HepG2 (cell line): ENCODE data around the gene ZNF511. TPM values are rescaled to one million over a fixed set of nuclear protein-coding genes. Genes with fewer than 3 reads are reported as not detected.

Experiments
- ATAC-seq: fragments of 200-7000 bp; cut with Tn5 transposase; 3 replicates; pipeline ENCODE4 v1.9.1; 2020; ENCODE audit warnings: mild to moderate bottlenecking, moderate library complexity
- BruUV-seq: library from RNA; stranded (reverse); fragments of 400-500 nt; replicated peaks from 2 replicates; lab custom pipeline; 2021; lab: Mats Ljungman, UMichigan
- CTCF ChIA-PET: fragments of 300-600 bp; formaldehyde crosslinking; extraction: SDS; loops from one replicate; lab custom pipeline; 2021; ENCODE audit warnings: low total read pairs, inconsistent platforms, low intra/inter-chr PET ratio; lab: Yijun Ruan, JAX
- POLR2A ChIA-PET: fragments of 350-600 bp; sonication (Branson Sonifier 250); formaldehyde crosslinking; loops from one replicate; lab custom pipeline; 2020; ENCODE audit warnings: antibody characterized with exemption, inconsistent platforms; lab: Yijun Ruan, JAX
- DNase-seq: peaks from one replicate; pipeline ENCODE4 v3.0.0-alpha.2; 2015; ENCODE audit warnings: low spot score
- FAIRE-seq: peaks from 3 replicates; lab custom pipeline; 2011; peaks lifted over from hg19 to GRCh38; lab: Jason Lieb, UNC
- H2AFZ ChIP-seq: one replicate; pipeline ENCODE4 v1.6.1; 2011; ENCODE audit warnings: low read length, inconsistent platforms
- H3K27ac ChIP-seq: fragments of 300-600 bp; 3 replicates; pipeline ENCODE4 v1.8.0; 2011; ENCODE audit warnings: mixed run types, mild to moderate bottlenecking, mixed read lengths, low read length, inconsistent platforms; ENCODE audit not compliant: insufficient read depth; ENCODE audit errors: extremely low read length
- H3K27me3 ChIP-seq, 2 experiments: fragments of 200-600 bp in 1 of 2; 2 replicates in 1 of 2; 3 replicates in 1 of 2; pipeline versions ENCODE4 v1.6.0 to v1.8.0; 2011; ENCODE audit warnings: low read length in 2 of 2, mild to moderate bottlenecking in 2 of 2, moderate library complexity in 2 of 2, inconsistent platforms in 1 of 2; ENCODE audit not compliant: insufficient read depth in 2 of 2, control insufficient read depth in 1 of 2
- H3K36me3 ChIP-seq, 2 experiments: fragments of 200-600 bp in 1 of 2; replicated peaks in 1 of 2; 2 replicates in 1 of 2; 3 replicates in 1 of 2; pipeline versions ENCODE4 v1.5.1 to v1.8.0; 2011; ENCODE audit warnings: low read length in 2 of 2, inconsistent platforms in 1 of 2; ENCODE audit not compliant: insufficient read depth in 2 of 2, control insufficient read depth in 1 of 2
- H3K4me1 ChIP-seq: 2 replicates; pipeline ENCODE4 v1.5.1; 2012; ENCODE audit warnings: low read length, inconsistent platforms; ENCODE audit not compliant: insufficient read depth
- H3K4me2 ChIP-seq: 2 replicates; pipeline ENCODE4 v1.6.0; 2011; ENCODE audit warnings: low read depth, low read length, inconsistent platforms
- H3K4me3 ChIP-seq, 3 experiments: fragments of 200-600 bp in 1 of 3; sonication (generic), shearing (Covaris generic) in 1 of 3; replicated peaks in 1 of 3; 2 replicates each; pipeline ENCODE4 v1.5.1; 2011 to 2016; ENCODE audit warnings: low read length in 3 of 3, inconsistent platforms in 2 of 3, low read depth in 2 of 3, mild to moderate bottlenecking in 2 of 3, control low read depth in 1 of 3, mixed read lengths in 1 of 3; ENCODE audit not compliant: insufficient read depth in 1 of 3
- H3K79me2 ChIP-seq: one replicate; pipeline ENCODE4 v1.6.1; 2011; ENCODE audit warnings: low read length, inconsistent platforms; ENCODE audit not compliant: insufficient read depth
- H3K9ac ChIP-seq: 2 replicates; pipeline ENCODE4 v1.6.0; 2011; ENCODE audit warnings: mild to moderate bottlenecking, low read depth, low read length, inconsistent platforms; ENCODE audit not compliant: insufficient read depth
- H3K9me3 ChIP-seq: 2 replicates; pipeline ENCODE4 v1.5.1; 2012; ENCODE audit warnings: mild to moderate bottlenecking, low read length
- H4K20me1 ChIP-seq: 2 replicates; pipeline ENCODE4 v1.6.0; 2011; ENCODE audit warnings: inconsistent platforms, mild to moderate bottlenecking, low read length, moderate library complexity; ENCODE audit not compliant: insufficient read depth
- KLF12 ChIP-seq: sonication (generic); formaldehyde crosslinking; IDR thresholded peaks from 2 replicates; pipeline ENCODE4 v1.4.0; 2020; ENCODE audit warnings: missing genetic modification reagents, borderline replicate concordance
- POLR2A ChIP-seq, 2 experiments: IDR thresholded peaks; 2 replicates each; pipeline ENCODE4 v1.6.1; 2011; ENCODE audit warnings: low read depth in 2 of 2, low read length in 2 of 2, mild to moderate bottlenecking in 1 of 2, moderate library complexity in 1 of 2; ENCODE audit not compliant: insufficient read depth in 1 of 2
- TFDP2 ChIP-seq: sonication (generic); formaldehyde crosslinking; IDR thresholded peaks from 2 replicates; pipeline ENCODE4 v1.4.0; 2020; ENCODE audit warnings: missing genetic modification reagents
- TRIM24 ChIP-seq: sonication (generic); formaldehyde crosslinking; IDR thresholded peaks from 2 replicates; pipeline ENCODE4 v1.8.0; 2022; ENCODE audit warnings: mild to moderate bottlenecking, missing genetic modification reagents
- ZNF589 ChIP-seq: sonication (generic); formaldehyde crosslinking; conservative IDR thresholded peaks from 2 replicates; pipeline ENCODE4 v1.8.0; 2022; ENCODE audit warnings: mild to moderate bottlenecking, moderate library complexity, missing genetic modification reagents
- ZNF639 ChIP-seq: conservative IDR thresholded peaks from 2 replicates; pipeline ENCODE4 v1.6.1; 2018; ENCODE audit warnings: missing genetic modification reagents
- ZNF747 ChIP-seq: sonication (generic); formaldehyde crosslinking; IDR thresholded peaks from 2 replicates; pipeline ENCODE4 v1.8.1; 2023; ENCODE audit warnings: missing genetic modification reagents, mild to moderate bottlenecking, borderline replicate concordance
- ZNF780A ChIP-seq: sonication (generic); formaldehyde crosslinking; IDR thresholded peaks from 2 replicates; pipeline ENCODE4 v1.8.0; 2022; ENCODE audit warnings: mild to moderate bottlenecking, missing genetic modification reagents, moderate library complexity
- WGBS: methylation state at CpG from one replicate; pipeline ENCODE4 v1.1.6; 2017; ENCODE audit warnings: low lambda C conversion rate; 5-methylcytosine and 5-hydroxymethylcytosine counted together
- in situ Hi-C: cut with HindIII; loops from 2 replicates; pipeline ENCODE4 v1.10.0; 2017; ENCODE audit warnings: low pct_unique_long_range_greater_than_20kb; ENCODE audit not compliant: extremely low pct_ligation_motif_present
- intact Hi-C: fragments of 100-400 bp; cut with micrococcal nuclease; formaldehyde crosslinking; loops from one replicate; pipeline ENCODE4 v1.10.0; 2022; ENCODE audit not compliant: unreplicated experiment
- polyA plus RNA-seq, 8 experiments: library from polyadenylated mRNA; depleted of rRNA in 3 of 8; stranded (reverse) in 7 of 8; unstranded in 1 of 8; fragments of >200 nt; fragmentation: Illumina TruSeq in 4 of 8; extraction: Trizol in 4 of 8; gene quantifications; 2 replicates each; pipeline versions ENCODE4 v1.2.1 to v1.2.3, GENCODE V29; 2011 to 2016; ENCODE audit warnings: low read depth in 4 of 8, missing spikeins in 1 of 8, mixed read lengths in 1 of 8; ENCODE audit not compliant: insufficient read depth in 1 of 8
- total RNA-seq, 5 experiments: library from RNA; depleted of rRNA; stranded (reverse); fragments of >200 nt; fragmentation: Illumina TruSeq; extraction: Trizol; gene quantifications; 2 replicates each; pipeline ENCODE4 v1.2.3, GENCODE V29; 2016; ENCODE audit warnings: low read depth in 1 of 5
- TF ChIP-seq, protein P1 (sequence below): sonication (generic); formaldehyde crosslinking; IDR thresholded peaks from 2 replicates; pipeline ENCODE4 v1.8.0; 2022; ENCODE audit warnings: missing genetic modification reagents, mild to moderate bottlenecking, borderline replicate concordance
- TF ChIP-seq, protein P2 (sequence below): sonication (generic); formaldehyde crosslinking; IDR thresholded peaks from 2 replicates; pipeline ENCODE4 v1.4.0; 2020; ENCODE audit warnings: missing genetic modification reagents, borderline replicate concordance

The ZNF511 gene
- total and polyA plus RNA-seq, 2 of the 13 experiments (the other 11 are each of a cell fraction or from before 2014, with no cell fraction given) = 35.6 to 66.4 TPM

GRCh38 chr10:133355266-133355665 is 46.6 kb downstream of the ZNF511 start (continued):
- TF ChIP-seq TFDP2 (no peak), ZNF639 (CRISPR knock-in tag) (no peak), ZNF780A (CRISPR knock-in tag) (no peak), ZNF747 (CRISPR knock-in tag) (no peak), KLF12 (no peak)
- TF ChIP-seq, protein P1, sequence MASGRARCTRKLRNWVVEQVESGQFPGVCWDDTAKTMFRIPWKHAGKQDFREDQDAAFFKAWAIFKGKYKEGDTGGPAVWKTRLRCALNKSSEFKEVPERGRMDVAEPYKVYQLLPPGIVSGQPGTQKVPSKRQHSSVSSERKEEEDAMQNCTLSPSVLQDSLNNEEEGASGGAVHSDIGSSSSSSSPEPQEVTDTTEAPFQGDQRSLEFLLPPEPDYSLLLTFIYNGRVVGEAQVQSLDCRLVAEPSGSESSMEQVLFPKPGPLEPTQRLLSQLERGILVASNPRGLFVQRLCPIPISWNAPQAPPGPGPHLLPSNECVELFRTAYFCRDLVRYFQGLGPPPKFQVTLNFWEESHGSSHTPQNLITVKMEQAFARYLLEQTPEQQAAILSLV (CRISPR knock-in tag) = no peak
- TF ChIP-seq, protein P2, sequence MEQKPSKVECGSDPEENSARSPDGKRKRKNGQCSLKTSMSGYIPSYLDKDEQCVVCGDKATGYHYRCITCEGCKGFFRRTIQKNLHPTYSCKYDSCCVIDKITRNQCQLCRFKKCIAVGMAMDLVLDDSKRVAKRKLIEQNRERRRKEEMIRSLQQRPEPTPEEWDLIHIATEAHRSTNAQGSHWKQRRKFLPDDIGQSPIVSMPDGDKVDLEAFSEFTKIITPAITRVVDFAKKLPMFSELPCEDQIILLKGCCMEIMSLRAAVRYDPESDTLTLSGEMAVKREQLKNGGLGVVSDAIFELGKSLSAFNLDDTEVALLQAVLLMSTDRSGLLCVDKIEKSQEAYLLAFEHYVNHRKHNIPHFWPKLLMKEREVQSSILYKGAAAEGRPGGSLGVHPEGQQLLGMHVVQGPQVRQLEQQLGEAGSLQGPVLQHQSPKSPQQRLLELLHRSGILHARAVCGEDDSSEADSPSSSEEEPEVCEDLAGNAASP (CRISPR knock-in tag) = no peak
- TF ChIP-seq, all 625 proteins: peak for 0

DNA sequence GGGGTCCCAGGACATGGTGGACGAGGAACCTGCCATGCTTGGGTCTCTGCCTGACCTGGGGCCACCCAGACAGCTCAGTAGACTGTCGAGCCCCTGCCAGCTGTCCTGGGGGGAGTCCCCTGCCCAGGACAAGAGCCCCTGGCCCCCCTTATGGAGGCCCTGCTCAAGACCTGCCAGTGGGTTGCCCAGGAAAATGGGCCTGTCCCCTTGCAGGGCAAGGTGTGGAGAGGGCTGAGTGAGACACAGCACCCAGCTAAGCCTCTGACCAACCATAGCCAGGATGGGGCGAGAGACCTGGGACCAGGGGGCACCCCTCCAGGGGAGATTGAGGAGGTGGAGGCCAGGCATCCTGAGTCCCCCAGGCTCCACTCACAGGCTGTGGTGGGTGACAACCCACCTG is 47.3 kb downstream of the ZNF511 start:
- Histone ChIP-seq H3K4me2 (peak overlapping the region; percentile 98), H3K36me3 (peaks cover 5 to 14% of the 10 kb centered on the region in 2 experiments; a peak in 3 of 5 replicates), H3K4me1 (peaks cover 39% of the 10 kb centered on the region), H3K9ac (peak overlapping the region; percentile 92), H2AFZ (no peak overlapping the region), H4K20me1 (peaks cover 13% of the 10 kb centered on the region; the same call in 1 of the 2 replicates), H3K27me3 (no peaks in the 10 kb centered on the region), H3K27ac (no peak overlapping the region), H3K79me2 (peaks cover 12% of the 10 kb centered on the region), H3K9me3 (no peaks in the 10 kb centered on the region), H3K4me3 (peak overlapping the region in 1 of 3 experiments; percentile 90; a peak in 2 of 6 replicates)
- ChIA-PET CTCF (no interaction called here), POLR2A (interaction anchor here (1.2 to 5.1 kb wide), 3 partner anchors 8 to 32 kb away, joined by 3 to 124 read pairs (median 4); partner anchors contain the start of genes ECHS1 and PRAP1)
- no peak for TF ChIP-seq ZNF589 (CRISPR knock-in tag)
- 0 out of 4 replicates have a peak, but pooled peaks of 1 of the 2 experiments have one; percentile 1 for TF ChIP-seq POLR2A (IDR thresholded peaks at IDR 0.05; ENCODE audit: insufficient read depth in 1 of 2, low read depth in 2 of 2, low read length in 2 of 2)
- no peak for TF ChIP-seq TRIM24 (CRISPR knock-in tag)
- no peak for DNase-seq
- in situ Hi-C loops (no loop called here), intact Hi-C loops (no loop called here)
- ATAC-seq = no peak
- BruUV-seq = no TSS peak
- FAIRE-seq = no peak
- 100% methylated on average over 1 of the region's 3 CpGs for WGBS
